IPS DF 6.9 (cell line): Measurements from ENCODE around the gene MSN.

Experiments used
- DNase-seq: peaks from one replicate; pipeline ENCODE4 v3.0.0-alpha.2; 2013; ENCODE audit warnings: low read depth, low spot score
- H3K27ac ChIP-seq: one replicate; pipeline ENCODE4 v1.5.1; 2013; ENCODE audit warnings: low read length, control low read depth
- H3K27me3 ChIP-seq: 2 replicates; pipeline ENCODE4 v1.6.1; 2013; ENCODE audit warnings: mild to moderate bottlenecking, low read length; ENCODE audit not compliant: control insufficient read depth, insufficient read depth
- H3K36me3 ChIP-seq: 2 replicates; pipeline ENCODE4 v1.6.1; 2013; ENCODE audit warnings: low read length; ENCODE audit not compliant: control insufficient read depth, insufficient read depth
- H3K4me1 ChIP-seq: 2 replicates; pipeline ENCODE4 v1.6.1; 2013; ENCODE audit warnings: low read length; ENCODE audit not compliant: control insufficient read depth, insufficient read depth
- H3K4me3 ChIP-seq: 2 replicates; pipeline ENCODE4 v1.5.1; 2013; ENCODE audit warnings: mild to moderate bottlenecking, low read length
- H3K9me3 ChIP-seq: 2 replicates; pipeline ENCODE4 v1.6.1; 2013; ENCODE audit warnings: low read length, inconsistent platforms; ENCODE audit not compliant: control insufficient read depth, insufficient read depth
- WGBS: extraction: QIAGEN DNeasy Blood & Tissue Kit; methylation state at CpG from one replicate; pipeline ENCODE4 v1.1.7; 2013; ENCODE audit warnings: mixed read lengths, missing lambda C conversion rate; ENCODE audit not compliant: insufficient read length, insufficient coverage; 5-methylcytosine and 5-hydroxymethylcytosine counted together

Gene MSN

GRCh38 chrX:65689377-65689776 lies 21.9 kb downstream of the MSN start:
- Histone ChIP-seq H3K4me3 (no peak overlapping the region), H3K27ac (no peak overlapping the region), H3K4me1 (no peaks in the 10 kb centered on the region; the same call in 1 of the 2 replicates), H3K27me3 (no peaks in the 10 kb centered on the region), H3K9me3 (no peaks in the 10 kb centered on the region), H3K36me3 (no peaks in the 10 kb centered on the region)
- WGBS, result no CpG with 5 or more reads among the region's 2 CpGs
- no peak for DNase-seq

DNA sequence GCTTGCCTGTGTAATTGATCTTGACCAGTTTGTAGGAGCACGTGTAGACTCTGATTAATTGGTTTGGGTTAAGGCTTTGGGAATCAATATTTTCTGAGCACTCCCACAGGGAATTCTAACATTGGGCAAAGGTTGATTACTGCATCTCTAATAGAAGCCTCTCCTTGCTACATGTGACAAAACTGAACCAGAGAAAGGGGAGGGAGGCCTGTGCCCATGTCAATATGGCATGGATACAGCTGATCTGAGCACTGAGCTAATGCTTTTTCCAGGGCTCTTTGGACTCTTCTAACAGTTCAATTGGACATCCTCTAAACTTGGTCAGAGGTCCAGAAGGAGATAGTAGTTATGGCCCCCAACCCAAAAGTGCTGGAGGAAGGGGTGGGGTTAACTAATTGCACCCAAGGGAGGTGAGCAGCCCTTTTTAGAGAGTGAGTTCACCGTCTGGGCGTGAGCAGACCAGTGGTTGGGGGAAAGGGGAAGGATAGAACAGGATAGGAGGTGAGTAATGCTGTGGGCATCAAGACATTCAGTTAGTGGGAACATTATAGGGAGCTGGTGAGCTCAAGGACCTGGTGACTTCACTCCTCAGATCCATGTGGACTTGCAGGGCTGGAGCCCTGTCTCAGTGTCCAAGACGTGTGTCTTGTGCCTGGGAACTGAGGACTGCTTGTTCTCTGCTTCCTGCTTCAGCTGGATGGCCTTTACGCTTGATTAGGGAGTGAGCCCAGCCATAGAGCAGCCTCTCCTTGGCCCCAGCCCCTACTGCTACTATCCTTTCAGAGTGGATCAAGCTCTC lies 22.8 kb downstream of the MSN start:
- no CpG with 5 or more reads among the region's 5 CpGs for WGBS

GRCh38 chrX:65695849-65696449 lies 28.5 kb downstream of the MSN start:
- Histone ChIP-seq H3K4me1 (peaks cover 4% of the 10 kb centered on the region), H3K27me3 (no peaks in the 10 kb centered on the region), H3K27ac (no peak overlapping the region), H3K4me3 (no peak overlapping the region), H3K36me3 (no peaks in the 10 kb centered on the region), H3K9me3 (no peaks in the 10 kb centered on the region)
- WGBS, result no CpG with 5 or more reads among the region's 3 CpGs
- DNase-seq, result no peak

More for the DNA sequence above, 22.8 kb downstream of the MSN start:
- Histone ChIP-seq H3K27ac (no peak overlapping the region), H3K27me3 (no peaks in the 10 kb centered on the region), H3K4me1 (no peaks in the 10 kb centered on the region; the same call in 1 of the 2 replicates), H3K9me3 (no peaks in the 10 kb centered on the region), H3K36me3 (no peaks in the 10 kb centered on the region), H3K4me3 (no peak overlapping the region)
- DNase-seq, result no peak

- H3K4me1 ChIP-seq, result peaks cover 4% of the 10 kb centered on the region
- no peak overlapping the region for H3K4me3 ChIP-seq
- no peaks in the 10 kb centered on the region for H3K36me3 ChIP-seq
- H3K27ac ChIP-seq, result no peak overlapping the region
- no peak for DNase-seq
- H3K9me3 ChIP-seq, result no peaks in the 10 kb centered on the region
- H3K27me3 ChIP-seq, result no peaks in the 10 kb centered on the region
- WGBS, result no CpG with 5 or more reads among the region's 3 CpGs
These were observed 29.2 kb downstream of the MSN start for GRCh38 chrX:65696613-65697012.

- Histone ChIP-seq H3K4me1 (peaks cover 4% of the 10 kb centered on the region), H3K9me3 (no peaks in the 10 kb centered on the region), H3K36me3 (no peaks in the 10 kb centered on the region), H3K27me3 (no peaks in the 10 kb centered on the region), H3K4me3 (no peak overlapping the region), H3K27ac (no peak overlapping the region)
- no peak for DNase-seq
- no CpG with 5 or more reads among the region's 2 CpGs for WGBS
These were observed 29.8 kb downstream of the MSN start for GRCh38 chrX:65697211-65697641.

DNA sequence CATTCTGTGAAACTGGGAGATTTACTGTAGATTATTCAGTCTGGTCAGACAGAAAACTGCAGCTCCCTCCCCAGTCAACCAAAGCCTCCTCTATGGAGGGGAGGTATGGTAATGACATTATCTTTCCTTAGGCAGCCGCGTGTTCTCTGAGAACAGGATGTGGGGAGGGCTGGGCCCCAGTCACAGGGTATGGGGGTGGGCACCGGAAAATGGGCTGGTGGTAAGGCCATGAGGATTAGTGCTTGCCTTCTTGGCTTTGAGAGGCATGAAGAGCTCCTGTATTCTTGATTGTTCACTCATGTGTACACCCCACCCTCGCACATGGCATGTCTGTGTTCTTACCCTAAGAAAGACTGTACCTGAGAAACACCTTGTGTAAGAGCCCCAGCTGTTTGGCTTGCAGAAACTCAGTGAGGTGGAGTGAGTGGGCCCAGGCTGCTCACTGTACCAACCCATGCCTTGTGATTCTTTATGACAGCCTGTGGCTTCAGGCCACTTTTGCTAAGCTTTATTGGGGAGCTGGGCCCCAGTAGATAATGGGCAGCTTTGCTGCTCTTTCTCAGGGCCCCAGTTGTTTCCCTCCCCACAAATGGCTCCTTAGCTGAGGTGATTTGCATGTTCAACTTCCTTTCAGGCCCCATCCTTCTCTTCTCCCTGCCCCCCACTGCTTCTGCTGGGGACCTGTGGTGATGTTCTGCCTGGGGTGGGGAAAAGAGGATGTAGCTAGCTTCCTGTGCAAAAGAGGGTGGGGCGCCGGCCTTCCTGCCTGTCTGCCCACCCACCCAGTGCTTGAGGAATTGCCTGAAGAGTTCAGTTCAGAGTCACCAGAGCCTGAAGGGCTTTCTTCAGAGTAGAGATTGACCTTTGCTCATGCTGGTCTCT lies 30.7 kb downstream of the MSN start:
- H3K4me3 ChIP-seq, result no peak overlapping the region
- no peaks in the 10 kb centered on the region for H3K27me3 ChIP-seq
- no peak for DNase-seq
- WGBS, result no CpG with 5 or more reads among the region's 6 CpGs
- H3K9me3 ChIP-seq, result no peaks in the 10 kb centered on the region
- peaks cover 4% of the 10 kb centered on the region for H3K4me1 ChIP-seq
- no peaks in the 10 kb centered on the region for H3K36me3 ChIP-seq
- H3K27ac ChIP-seq, result no peak overlapping the region

- DNase-seq, result no peak
- no peaks in the 10 kb centered on the region for H3K9me3 ChIP-seq
- no CpG with 5 or more reads among the region's 2 CpGs for WGBS
- no peaks in the 10 kb centered on the region for H3K27me3 ChIP-seq
- peaks cover 3% of the 10 kb centered on the region for H3K4me1 ChIP-seq
- H3K36me3 ChIP-seq, result no peaks in the 10 kb centered on the region
- no peak overlapping the region for H3K4me3 ChIP-seq
- H3K27ac ChIP-seq, result no peak overlapping the region
These were observed 35.5 kb downstream of the MSN start for GRCh38 chrX:65702956-65703355.

DNA sequence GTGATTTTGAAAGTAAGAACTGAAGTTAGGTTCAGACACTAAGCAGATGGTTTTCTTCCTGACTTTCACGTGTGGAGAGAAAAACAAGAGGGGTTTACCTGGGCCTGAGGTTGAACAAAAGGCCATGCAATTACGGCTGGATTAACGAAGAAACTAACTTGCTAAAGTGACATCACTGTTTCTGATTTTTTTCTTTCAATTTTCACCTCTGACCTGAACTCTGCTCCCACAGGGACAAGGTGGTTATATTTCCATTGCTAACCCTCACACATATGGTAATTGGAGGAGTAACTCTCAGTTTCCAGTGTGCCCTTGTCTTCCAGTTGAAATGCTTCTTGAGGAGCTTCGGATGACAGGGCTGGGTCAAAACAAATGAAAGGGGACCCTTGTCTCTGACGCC lies 38.0 kb downstream of the MSN start:
- H3K36me3 ChIP-seq, result no peaks in the 10 kb centered on the region
- H3K4me1 ChIP-seq, result no peaks in the 10 kb centered on the region
- no peak overlapping the region for H3K27ac ChIP-seq
- H3K27me3 ChIP-seq, result no peaks in the 10 kb centered on the region
- no peaks in the 10 kb centered on the region for H3K9me3 ChIP-seq
- DNase-seq, result no peak
- WGBS, result no CpG with 5 or more reads among the region's 5 CpGs
- no peak overlapping the region for H3K4me3 ChIP-seq

DNA sequence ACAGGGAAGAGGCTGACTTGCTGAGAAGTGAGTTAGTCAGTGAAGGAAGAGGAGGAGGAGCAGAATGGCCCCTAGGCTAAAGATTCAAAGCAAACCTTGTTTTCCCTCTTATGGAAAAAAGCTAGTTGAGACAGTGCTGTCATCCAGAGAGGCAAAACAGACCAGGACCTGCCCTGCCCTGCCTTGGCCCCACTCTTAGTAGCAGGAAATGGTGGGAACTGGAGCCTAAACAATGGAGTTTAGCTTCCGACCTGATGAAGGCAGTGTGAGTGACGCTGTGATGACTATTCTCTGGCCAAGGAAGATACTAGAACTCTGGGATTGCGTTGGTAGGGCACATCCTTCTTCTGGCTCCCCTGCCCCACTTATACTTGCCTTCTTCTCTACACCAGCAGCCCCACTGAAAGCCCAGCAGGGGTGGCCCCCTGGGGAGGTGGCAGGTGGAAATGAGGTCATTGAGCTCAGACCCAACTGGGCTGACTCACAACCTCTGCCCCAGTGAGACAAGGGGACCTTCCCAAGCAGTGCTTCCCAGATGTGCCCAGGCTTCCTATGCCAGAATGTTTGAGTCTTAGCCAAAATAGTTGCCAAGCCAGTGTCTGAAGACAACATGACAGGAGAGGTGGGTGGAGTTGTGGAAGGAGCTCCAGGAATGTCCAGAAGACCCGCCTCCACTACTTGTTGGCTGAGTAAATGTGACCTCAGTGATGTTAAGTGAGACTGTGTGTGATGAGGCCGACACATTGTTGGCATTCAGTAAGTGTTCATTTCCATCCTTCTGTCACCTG lies 38.8 kb downstream of the MSN start:
- Histone ChIP-seq H3K4me3 (no peak overlapping the region), H3K36me3 (no peaks in the 10 kb centered on the region)
- DNase-seq, result no peak

GRCh38 chrX:65707151-65707550 lies 39.7 kb downstream of the MSN start:
- H3K27ac ChIP-seq, result no peak overlapping the region
- WGBS, result no CpG with 5 or more reads among the region's 2 CpGs
- H3K36me3 ChIP-seq, result no peaks in the 10 kb centered on the region
- H3K9me3 ChIP-seq, result no peaks in the 10 kb centered on the region
- no peak for DNase-seq
- H3K4me1 ChIP-seq, result no peaks in the 10 kb centered on the region
- no peaks in the 10 kb centered on the region for H3K27me3 ChIP-seq
- H3K4me3 ChIP-seq, result no peak overlapping the region

More for the DNA sequence above, 38.8 kb downstream of the MSN start:
- WGBS, result no CpG with 5 or more reads among the region's 5 CpGs
- Histone ChIP-seq H3K27ac (no peak overlapping the region), H3K27me3 (no peaks in the 10 kb centered on the region), H3K9me3 (no peaks in the 10 kb centered on the region), H3K4me1 (no peaks in the 10 kb centered on the region)
